Neural progenitor cell (in vitro differentiated cells): ENCODE results near the gene BMF.

ENCODE experiments used
- CTCF ChIP-seq: fragments of 200-600 bp; sonication (generic); IDR thresholded peaks from 2 replicates; pipeline ENCODE4 v1.5.1; 2017; ENCODE audit warnings: antibody characterized with exemption, mild to moderate bottlenecking
- EZH2 ChIP-seq: fragments of 200-600 bp; sonication (generic); IDR thresholded peaks from 2 replicates; pipeline ENCODE4 v1.6.1; 2017; ENCODE audit warnings: antibody characterized with exemption, mild to moderate bottlenecking, moderate library complexity
- EZH2phosphoT487 ChIP-seq: fragments of 200-600 bp; sonication (generic); IDR thresholded peaks from 2 replicates; pipeline ENCODE4 v1.6.1; 2017; ENCODE audit warnings: antibody characterized with exemption

DNA sequence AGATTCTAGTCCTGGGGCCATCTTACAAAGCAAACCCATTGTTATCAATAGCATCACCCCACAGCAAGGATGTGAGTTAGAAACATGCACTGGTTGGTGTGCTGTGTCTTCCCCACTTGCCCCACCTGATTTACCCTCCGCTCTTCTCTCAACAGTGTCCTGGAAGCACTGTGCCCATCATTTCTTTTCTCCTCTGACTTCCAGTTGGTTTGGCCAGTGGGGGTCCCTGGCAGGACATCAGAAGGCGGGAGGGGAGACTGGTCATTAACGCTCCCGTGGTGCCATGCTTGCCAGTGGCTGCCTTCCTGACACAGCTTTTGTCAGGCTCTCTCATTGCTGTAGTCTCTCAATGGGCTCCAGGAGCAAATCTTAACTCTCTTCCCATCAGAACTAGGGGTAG lies 40.7 kb upstream of the BMF start:
- TF ChIP-seq CTCF (no peak), EZH2 (no peak), EZH2phosphoT487 (no peak)
